DMS153 treated with DMSO at 0.1 percent for 48 hours (cell line): ENCODE data around the gene TMX1.

Experiments used
- DNase-seq: peaks from one replicate; lab custom pipeline; 2025; ENCODE audit not compliant: unreplicated experiment; lab: John Stamatoyannopoulos, UW

The TMX1 gene

GRCh38 chr14:51242545-51243490, 2.8 kb downstream of the TMX1 start:
- no peak for DNase-seq

GRCh38 chr14:51244591-51244990, 4.5 kb downstream of the TMX1 start:
- DNase-seq, result no peak

GRCh38 chr14:51246032-51246431, 6.0 kb downstream of the TMX1 start:
- no peak for DNase-seq

GRCh38 chr14:51248016-51248987, 8.3 kb downstream of the TMX1 start:
- no peak for DNase-seq

GRCh38 chr14:51251486-51251885, 11.4 kb downstream of the TMX1 start:
- no peak for DNase-seq

GRCh38 chr14:51253880-51254279, 13.8 kb downstream of the TMX1 start:
- no peak for DNase-seq

GRCh38 chr14:51258280-51258679, 18.2 kb downstream of the TMX1 start:
- DNase-seq, result no peak

- no peak for DNase-seq
These were observed 18.7 kb downstream of the TMX1 start for GRCh38 chr14:51258788-51259187.

- DNase-seq, result no peak
These were observed 20.2 kb downstream of the TMX1 start for GRCh38 chr14:51260225-51260624.

- no peak for DNase-seq
These were observed 21.1 kb downstream of the TMX1 start for GRCh38 chr14:51261151-51261550.

GRCh38 chr14:51262868-51263267, 22.8 kb downstream of the TMX1 start:
- DNase-seq, result no peak

GRCh38 chr14:51269634-51270033, 29.6 kb downstream of the TMX1 start:
- no peak for DNase-seq

- no peak for DNase-seq
These were observed 36.6 kb downstream of the TMX1 start for GRCh38 chr14:51276605-51277004.

- DNase-seq, result no peak
These were observed 37.8 kb downstream of the TMX1 start for GRCh38 chr14:51277753-51278415.

- DNase-seq, result no peak
These were observed 42.5 kb downstream of the TMX1 start for GRCh38 chr14:51282517-51282916.

- DNase-seq, result peak; percentile 91
These were observed 43.5 kb downstream of the TMX1 start for GRCh38 chr14:51283402-51284085.

- no peak for DNase-seq
These were observed 44.2 kb downstream of the TMX1 start for GRCh38 chr14:51284241-51284640.

GRCh38 chr14:51285120-51285519, 45.1 kb downstream of the TMX1 start:
- DNase-seq, result no peak

- DNase-seq, result no peak
These were observed 49.1 kb downstream of the TMX1 start for GRCh38 chr14:51289169-51289568.

- DNase-seq, result no peak
These were observed 50.1 kb downstream of the TMX1 start for GRCh38 chr14:51290132-51290531.

GRCh38 chr14:51291016-51291415, 51.0 kb downstream of the TMX1 start:
- DNase-seq, result no peak
